Measurements from ENCODE around the gene EEIG1. TPM values are rescaled to one million over a fixed set of nuclear protein-coding genes. Genes with fewer than 3 reads are reported as not detected.

Gene EEIG1
- total RNA-seq, 4 donors from 2014 or later, result 18.3 to 34.7 (median 24.9) TPM

DNA sequence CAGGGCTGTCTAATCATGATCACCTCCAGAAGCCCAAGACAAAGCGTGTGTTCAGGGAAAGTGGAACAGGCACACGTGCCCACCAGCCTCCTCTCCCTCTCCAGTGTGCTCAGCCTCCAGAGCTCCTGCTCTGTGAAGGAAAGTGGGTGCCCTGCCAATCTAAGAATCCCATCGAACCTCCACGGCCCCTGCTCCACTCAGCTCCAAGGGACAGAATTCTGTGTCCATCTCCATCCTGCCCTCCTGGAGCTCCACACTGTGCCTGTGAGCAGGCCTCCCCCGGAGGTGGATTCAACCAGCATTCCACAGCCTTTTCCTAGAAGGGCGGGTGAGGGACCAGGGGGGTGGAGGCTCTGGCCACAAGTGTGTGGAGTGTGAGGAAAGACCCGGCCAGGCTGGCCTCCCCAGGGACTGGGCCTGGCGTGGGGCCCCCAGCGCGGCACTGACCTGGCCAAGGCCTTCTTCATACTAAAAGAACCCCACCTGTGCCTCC lies 6.0 kb downstream of the EEIG1 start:
- intact Hi-C loops (cut with DNase I), result no loop called here
- Histone ChIP-seq H3K27ac (peak overlapping the region; percentile 67 to 81 (median 77)), H3K9me3 (no peaks in the 10 kb centered on the region), H3K27me3 (no peaks in the 10 kb centered on the region), H3K4me1 (peaks cover 84 to 91% of the 10 kb centered on the region in 2 donors), H3K4me3 (replicated peaks in 1 of 3) (no peak overlapping the region), H3K36me3 (no peaks in the 10 kb centered on the region)
- TF ChIP-seq, protein P1, sequence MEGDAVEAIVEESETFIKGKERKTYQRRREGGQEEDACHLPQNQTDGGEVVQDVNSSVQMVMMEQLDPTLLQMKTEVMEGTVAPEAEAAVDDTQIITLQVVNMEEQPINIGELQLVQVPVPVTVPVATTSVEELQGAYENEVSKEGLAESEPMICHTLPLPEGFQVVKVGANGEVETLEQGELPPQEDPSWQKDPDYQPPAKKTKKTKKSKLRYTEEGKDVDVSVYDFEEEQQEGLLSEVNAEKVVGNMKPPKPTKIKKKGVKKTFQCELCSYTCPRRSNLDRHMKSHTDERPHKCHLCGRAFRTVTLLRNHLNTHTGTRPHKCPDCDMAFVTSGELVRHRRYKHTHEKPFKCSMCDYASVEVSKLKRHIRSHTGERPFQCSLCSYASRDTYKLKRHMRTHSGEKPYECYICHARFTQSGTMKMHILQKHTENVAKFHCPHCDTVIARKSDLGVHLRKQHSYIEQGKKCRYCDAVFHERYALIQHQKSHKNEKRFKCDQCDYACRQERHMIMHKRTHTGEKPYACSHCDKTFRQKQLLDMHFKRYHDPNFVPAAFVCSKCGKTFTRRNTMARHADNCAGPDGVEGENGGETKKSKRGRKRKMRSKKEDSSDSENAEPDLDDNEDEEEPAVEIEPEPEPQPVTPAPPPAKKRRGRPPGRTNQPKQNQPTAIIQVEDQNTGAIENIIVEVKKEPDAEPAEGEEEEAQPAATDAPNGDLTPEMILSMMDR (IDR thresholded peaks at IDR 0.05), result no peak
- TF ChIP-seq POLR2A (IDR thresholded peaks at IDR 0.05), result no peak
- WGBS, 2 donors, result 38 to 47% methylated on average over 8 to 10 of the region's 10 CpGs
- peak; percentile 61 to 64 for DNase-seq

DNA sequence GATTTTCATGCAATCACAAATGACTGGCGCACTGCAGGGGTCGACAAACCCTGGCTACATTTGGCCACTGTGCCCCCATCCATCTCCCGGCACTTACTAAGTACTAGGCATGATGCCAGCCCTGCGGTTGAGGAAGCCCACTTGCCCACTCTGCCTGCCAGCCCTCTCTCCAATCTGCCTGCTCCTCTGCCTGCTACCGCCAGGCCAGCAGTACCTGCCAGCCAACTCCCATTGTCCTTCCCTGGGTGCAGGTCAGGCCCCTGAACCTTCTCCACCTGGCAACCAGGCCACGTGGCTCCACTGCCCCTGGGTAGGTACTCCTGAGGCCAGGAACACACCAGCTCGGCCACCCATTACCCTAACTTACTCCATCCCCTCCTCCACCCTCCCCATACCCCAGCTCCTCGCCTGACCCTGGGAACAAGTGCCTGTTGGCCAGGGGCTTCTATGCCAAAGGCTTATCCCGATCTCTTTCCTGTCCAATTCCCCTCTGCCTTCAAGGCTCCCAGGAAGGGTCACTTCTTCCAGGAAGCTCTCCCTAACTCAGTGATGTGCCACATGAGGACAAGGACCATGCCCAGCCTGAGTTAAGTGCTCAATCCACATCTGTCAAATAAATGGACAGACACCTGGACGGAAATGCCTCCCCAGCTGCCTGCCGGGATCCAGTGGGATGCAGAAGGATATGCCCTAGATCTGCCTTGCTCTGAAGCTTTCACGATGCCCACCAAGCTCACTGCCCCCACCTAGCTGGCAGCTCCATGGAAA lies 6.6 kb downstream of the EEIG1 start:
- Histone ChIP-seq H3K27me3 (no peaks in the 10 kb centered on the region), H3K36me3 (no peaks in the 10 kb centered on the region), H3K9me3 (no peaks in the 10 kb centered on the region), H3K27ac (peak overlapping the region; percentile 67 to 81 (median 77)), H3K4me3 (replicated peaks in 1 of 3) (no peak overlapping the region), H3K4me1 (peaks cover 86 to 91% of the 10 kb centered on the region in 2 donors)
- peak in 1 of 2 donors; percentile 48 for DNase-seq
- TF ChIP-seq, protein P1 (IDR thresholded peaks at IDR 0.05), result no peak
- TF ChIP-seq POLR2A (IDR thresholded peaks at IDR 0.05), result no peak
- WGBS, 2 donors, result 50 to 69% methylated on average over 9 to 10 of the region's 12 CpGs
- intact Hi-C loops (cut with DNase I), result no loop called here

DNA sequence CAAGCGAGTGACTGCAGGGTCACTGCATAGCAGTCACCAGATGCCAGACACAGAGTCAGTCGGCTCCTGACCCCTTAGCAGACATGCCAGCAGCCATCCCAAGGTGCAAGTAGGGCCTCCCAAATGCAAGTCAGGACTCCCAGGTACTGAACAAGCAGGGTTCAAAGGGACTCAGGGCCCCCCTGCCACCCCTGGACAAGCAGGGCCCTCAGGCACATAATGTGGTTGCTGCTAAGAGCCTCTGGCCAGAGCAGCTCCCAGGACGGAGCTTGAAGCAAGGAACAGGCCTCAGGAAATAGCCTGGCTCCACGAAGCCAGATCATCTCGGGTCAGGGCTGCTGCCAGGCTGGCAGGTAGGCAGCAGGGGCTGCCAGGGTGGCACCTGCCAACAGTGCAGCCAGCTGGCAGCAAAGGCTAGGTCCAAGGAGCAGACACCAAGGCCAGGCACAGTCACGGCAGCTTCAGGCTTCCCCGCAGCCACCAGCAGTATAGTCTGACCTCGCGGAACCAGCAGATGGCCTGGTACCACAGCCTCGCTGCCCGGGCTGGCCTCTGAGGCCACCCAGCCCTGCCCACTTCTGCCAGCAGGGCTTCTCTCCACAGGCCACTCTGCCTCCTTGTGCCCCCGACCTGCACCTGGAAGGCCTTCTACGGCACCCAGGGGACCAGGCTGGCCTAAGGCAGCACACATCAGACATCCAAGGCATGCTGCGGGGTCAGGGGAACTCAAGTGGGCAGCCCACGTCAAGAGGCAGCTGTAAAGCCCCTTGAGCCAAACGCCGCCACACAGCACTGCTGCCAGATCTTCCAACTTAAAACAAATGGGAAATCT lies 7.4 kb downstream of the EEIG1 start:
- H3K27ac ChIP-seq, result peak overlapping the region; percentile 67 to 81 (median 77)
- no peaks in the 10 kb centered on the region for H3K27me3 ChIP-seq
- H3K4me1 ChIP-seq, result peaks cover 86 to 92% of the 10 kb centered on the region in 2 donors
- intact Hi-C loops (cut with DNase I), result no loop called here
- H3K36me3 ChIP-seq, result no peaks in the 10 kb centered on the region
- peak; percentile 83 to 87 for DNase-seq
- no peak overlapping the region for H3K4me3 ChIP-seq (replicated peaks in 1 of 3)
- H3K9me3 ChIP-seq, result no peaks in the 10 kb centered on the region
- TF ChIP-seq, protein P1 (IDR thresholded peaks at IDR 0.05), result peak in 2 of 6 experiments; percentile 23 to 25
- no peak for TF ChIP-seq POLR2A (IDR thresholded peaks at IDR 0.05)
- 48 to 56% methylated on average over 10 to 11 of the region's 17 CpGs for WGBS, 2 donors

GRCh38 chr9:127972236-127972871 lies 8.4 kb downstream of the EEIG1 start:
- H3K27me3 ChIP-seq, result no peaks in the 10 kb centered on the region
- intact Hi-C loops (cut with DNase I), result no loop called here
- peaks cover 79 to 89% of the 10 kb centered on the region in 2 donors for H3K4me1 ChIP-seq
- peak in 1 of 2 donors; percentile 54 for DNase-seq
- no peak for TF ChIP-seq POLR2A (IDR thresholded peaks at IDR 0.05)
- TF ChIP-seq, protein P1 (IDR thresholded peaks at IDR 0.05), result no peak
- no peak overlapping the region for H3K4me3 ChIP-seq (replicated peaks in 1 of 3)
- WGBS, 2 donors, result 66 to 74% methylated on average over 8 to 10 of the region's 12 CpGs
- H3K9me3 ChIP-seq, result no peaks in the 10 kb centered on the region
- H3K27ac ChIP-seq, result peak overlapping the region in 2 of 3 donors; percentile 67 to 81
- H3K36me3 ChIP-seq, result no peaks in the 10 kb centered on the region
